Stimulated activated CD8-positive, alpha-beta memory T cell treated with anti-CD3 and anti-CD28 coated beads, Interleukin-7, amount 100 ng/mL, for 1 hour (primary cell): ENCODE results near the gene AKAP6.
"Not testable (repeated sequence)": the region's sequence is repeated elsewhere in the genome, so short reads cannot be mapped to it uniquely, and the experiment has no call there.

Experiments
- DNase-seq, 2 donors: peaks; one replicate each; pipeline ENCODE4 v3.0.0-alpha.2; 2020; ENCODE audit warnings: low read depth in 2 of 2

AKAP6 gene

GRCh38 chr14:32373174-32373573 is 44.1 kb downstream of the AKAP6 start:
- not testable (repeated sequence) for DNase-seq

DNA sequence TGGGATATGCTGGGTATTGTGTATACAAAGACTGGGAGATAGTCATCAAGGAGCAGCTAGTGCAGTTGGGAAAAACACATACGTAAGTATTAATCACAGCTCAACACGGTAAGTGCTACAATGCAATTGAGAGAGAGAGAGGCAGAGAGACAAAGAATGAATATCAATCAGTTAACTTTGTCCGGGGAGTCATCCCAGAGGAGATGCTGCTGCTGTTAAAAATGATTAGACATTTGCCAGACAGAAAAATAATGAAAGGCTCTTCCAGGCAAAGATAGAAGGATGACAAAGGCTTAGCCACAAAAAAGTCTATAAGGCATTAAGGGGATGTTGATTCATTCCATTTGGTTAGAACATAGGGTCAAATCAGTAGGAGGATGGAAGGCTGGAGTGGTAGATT is 45.1 kb downstream of the AKAP6 start:
- no peak for DNase-seq

GRCh38 chr14:32375663-32376062 is 46.6 kb downstream of the AKAP6 start:
- DNase-seq = no peak

GRCh38 chr14:32377046-32377646 is 48.0 kb downstream of the AKAP6 start:
- no peak for DNase-seq

DNA sequence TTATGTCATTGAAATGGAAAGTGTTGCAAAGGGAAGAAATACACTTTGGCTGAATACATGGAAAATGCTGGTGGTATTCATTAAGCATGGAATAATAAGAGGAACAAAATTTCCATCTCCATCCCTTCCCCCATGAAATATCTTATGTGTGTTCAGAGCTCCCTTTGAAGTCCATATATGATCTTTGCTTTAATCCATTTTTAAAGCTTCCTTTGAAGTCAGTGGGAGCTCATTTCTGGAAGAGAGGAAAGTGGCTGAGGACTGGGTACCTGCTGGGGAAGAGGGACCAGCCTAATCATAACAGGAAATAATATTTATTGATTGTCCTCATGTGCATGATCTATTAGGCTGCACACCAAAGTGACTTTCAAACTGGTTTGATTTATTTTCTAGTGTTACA is 49.2 kb downstream of the AKAP6 start:
- no peak for DNase-seq

DNA sequence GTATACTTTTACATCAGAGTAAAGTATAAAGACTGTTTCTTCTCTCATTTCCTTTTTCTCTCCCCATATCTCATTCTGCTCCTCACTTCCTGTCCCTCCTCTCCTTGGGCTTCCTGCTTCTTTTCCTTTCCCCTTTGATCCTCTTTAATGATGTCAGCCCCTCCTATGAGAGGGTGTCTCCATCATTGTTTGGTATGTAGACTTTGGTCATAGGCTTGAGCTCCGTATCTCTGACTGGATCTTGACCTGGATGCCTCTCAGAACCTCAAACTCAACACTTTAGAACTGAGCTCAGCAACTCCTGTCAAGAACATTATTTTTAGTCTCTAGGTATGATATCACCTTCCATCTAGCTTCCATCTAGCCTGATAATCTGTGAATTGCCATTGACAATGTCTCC is 50.3 kb downstream of the AKAP6 start:
- DNase-seq = no peak

GRCh38 chr14:32381869-32382268 is 52.8 kb downstream of the AKAP6 start:
- no peak for DNase-seq

DNA sequence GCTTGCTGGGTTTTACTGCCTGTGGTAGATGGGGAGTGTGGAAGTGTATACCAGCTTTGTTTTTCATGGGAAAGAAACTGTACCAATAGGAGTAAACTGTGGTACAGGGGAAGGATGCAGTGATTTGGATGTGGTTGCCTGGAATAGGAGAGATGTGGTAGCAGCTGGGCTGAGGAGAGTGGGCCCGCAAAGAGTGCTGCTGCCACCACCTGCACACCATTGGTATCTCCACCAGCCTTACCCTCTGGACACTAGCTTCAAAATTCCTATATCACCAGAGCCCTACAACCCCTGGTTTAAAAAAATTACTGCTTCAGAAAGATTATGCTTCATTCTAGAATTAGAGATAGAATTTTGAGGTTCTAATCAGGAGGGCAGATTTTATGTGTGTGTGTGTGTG is 53.6 kb downstream of the AKAP6 start:
- no peak for DNase-seq

DNA sequence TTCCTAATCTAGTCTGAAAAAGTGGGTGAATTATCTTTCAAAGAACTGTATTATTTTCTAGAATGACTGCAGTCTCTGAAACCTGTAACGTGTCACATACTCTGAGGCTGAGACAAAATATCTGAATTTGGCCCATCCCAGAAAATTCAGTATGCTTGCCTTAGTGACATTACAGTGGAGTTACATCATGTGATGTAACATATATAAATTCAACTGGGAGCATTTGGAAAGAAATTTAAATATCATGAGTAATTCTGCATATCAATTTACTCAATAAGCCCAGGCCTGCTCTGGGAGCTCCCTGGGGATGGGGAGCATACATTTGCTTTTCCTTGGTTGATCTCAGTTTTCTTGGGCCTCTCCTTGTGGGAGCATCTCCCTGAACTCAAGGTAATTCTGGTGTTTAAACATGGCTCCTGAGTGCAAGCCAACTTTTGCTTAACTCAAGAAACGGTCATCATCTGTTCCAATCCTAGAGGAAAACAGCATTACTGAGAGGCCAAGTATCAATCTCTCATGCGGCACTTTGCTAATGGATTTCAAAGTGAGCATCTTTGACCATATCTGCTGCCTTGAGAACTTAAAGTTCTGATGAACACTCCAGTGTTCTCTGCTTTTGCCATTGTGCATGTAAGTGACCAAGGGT is 54.4 kb downstream of the AKAP6 start:
- no peak for DNase-seq

GRCh38 chr14:32384464-32384863 is 55.4 kb downstream of the AKAP6 start:
- DNase-seq = no peak

- DNase-seq = not testable (repeated sequence)
Observed at GRCh38 chr14:32387295-32387694, 58.2 kb downstream of the AKAP6 start.

GRCh38 chr14:32393119-32393518 is 64.0 kb downstream of the AKAP6 start:
- no peak for DNase-seq

DNA sequence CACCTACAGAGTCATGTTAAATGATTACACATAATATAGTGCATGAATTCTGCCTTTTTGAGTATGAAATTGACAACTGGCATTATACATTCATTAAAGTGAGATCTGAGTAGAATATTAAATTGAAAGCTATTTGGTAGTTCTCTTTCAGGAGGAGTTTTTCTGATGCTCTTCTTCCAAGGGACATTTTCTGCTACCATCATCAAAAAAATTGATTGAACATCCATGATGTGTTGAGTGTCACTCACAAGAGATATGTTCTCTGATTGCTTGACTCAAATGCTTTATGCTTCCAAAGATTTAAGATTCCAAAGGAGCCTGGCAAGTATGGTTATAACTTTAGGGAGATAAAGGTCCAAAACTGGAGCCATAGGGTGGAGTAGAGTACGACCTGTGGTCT is 64.9 kb downstream of the AKAP6 start:
- DNase-seq = no peak

GRCh38 chr14:32396885-32397284 is 67.8 kb downstream of the AKAP6 start:
- DNase-seq = no peak

DNA sequence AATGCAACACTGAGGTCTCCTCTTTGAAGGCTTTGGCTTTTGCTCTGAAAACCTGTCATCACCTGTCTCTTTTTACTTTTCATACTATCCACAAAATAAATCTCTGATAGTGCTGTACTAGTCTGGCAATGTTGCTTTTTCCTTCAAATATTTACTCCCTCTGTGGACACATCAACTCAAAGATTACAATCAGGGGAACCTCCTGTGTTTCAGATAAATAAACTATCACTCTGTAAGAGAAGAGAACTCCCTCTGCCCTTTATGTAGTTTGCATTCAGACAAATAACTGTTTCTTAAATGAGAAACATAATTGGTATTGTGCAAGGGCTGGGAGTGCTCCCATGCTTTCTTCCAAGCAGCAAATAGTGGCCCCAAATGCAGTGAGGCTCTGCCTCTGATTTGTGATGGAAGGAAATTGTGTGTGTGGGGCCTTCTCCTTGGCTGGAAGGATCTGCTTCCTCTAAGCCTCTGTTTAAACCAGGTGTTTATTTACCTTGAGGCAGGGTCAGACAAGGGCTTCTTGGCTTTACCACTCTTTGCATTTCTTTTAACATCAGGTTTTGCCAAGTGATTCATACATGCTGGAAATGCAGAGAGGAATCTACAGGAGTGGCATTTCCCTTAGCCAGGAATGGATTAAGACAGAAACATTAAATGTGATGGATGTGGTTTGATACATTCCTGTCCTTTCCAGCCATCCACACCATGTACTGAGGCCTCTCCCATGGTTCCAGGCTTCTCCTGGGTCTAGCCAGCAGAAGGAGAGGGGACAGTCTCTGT is 69.0 kb downstream of the AKAP6 start:
- DNase-seq = no peak

- no peak for DNase-seq
Observed at GRCh38 chr14:32399920-32400319, 70.8 kb downstream of the AKAP6 start.

- DNase-seq = no peak
Observed at GRCh38 chr14:32400480-32400879, 71.4 kb downstream of the AKAP6 start.

- DNase-seq = no peak
Observed at GRCh38 chr14:32403021-32403420, 73.9 kb downstream of the AKAP6 start.

- no peak for DNase-seq
Observed at GRCh38 chr14:32403688-32404087, 74.6 kb downstream of the AKAP6 start.

DNA sequence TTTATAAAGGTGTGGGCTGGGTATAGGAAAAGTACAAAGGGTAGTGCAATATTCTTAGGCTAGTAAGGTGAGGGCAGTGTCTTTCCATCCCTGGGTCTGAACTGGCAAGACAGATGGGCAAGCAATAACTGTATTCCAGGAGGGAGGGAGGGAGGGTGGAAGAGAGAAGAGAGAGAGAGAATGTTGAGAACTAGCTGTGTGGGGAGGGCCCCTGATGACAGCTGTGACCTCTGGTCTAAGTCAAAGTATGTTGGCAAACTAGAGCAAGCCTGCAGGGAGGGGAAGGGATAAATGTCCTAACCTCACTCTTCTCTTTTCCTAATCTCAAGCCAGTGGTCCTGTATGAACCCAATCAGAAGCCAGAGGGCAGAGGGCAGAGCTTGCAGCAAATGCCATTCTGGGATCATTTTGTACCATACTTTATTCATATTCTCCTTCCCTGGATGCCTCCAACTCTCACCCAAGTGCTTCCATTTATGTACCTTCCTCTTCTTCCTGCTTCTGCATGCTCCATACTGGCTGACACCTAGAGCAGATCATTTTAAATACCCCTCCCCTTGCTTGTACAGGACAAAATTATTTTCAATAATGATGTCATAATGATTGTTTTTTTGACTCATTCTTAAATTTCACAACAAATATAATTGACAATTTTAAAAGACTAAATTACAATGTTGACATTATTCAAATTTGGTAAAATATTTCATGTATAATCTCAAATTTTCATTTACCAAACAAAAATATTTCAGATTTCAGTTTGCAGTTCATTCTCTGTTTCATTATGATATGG is 75.9 kb downstream of the AKAP6 start:
- no peak for DNase-seq

DNA sequence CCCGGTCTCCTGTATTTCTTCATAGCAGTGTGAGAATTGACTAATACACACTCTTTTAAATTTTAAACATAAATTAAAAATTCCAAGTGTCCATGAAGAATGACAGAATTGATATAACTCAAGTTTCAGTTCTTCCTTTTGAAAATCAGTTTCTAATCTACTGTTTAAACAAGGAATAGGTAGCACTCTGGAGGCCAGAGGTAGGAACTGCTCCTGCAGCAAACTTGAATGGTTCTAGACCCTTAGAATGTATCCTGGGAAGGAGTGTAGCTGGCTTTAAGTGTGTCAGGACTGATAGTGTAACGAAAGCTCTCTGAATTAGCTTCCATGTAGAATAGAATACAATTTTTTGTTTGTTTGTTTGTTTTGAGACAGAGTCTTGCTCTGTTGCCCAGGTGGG is 76.8 kb downstream of the AKAP6 start:
- DNase-seq = no peak

- no peak for DNase-seq
Observed at GRCh38 chr14:32407130-32407529, 78.0 kb downstream of the AKAP6 start.
